HG03175 (cell line): Measurements from ENCODE around the gene GLB1L2.

Source experiments
- ATAC-seq: cut with Tn5 transposase; IDR thresholded peaks from one replicate; pipeline ENCODE4 v1.9.1; 2021; ENCODE audit warnings: mild to moderate bottlenecking, moderate library complexity; ENCODE audit not compliant: unreplicated experiment

The GLB1L2 gene

GRCh38 chr11:134401825-134402809 lies 70.3 kb downstream of the GLB1L2 start:
- ATAC-seq = no peak

GRCh38 chr11:134402910-134403309 lies 71.1 kb downstream of the GLB1L2 start:
- no peak for ATAC-seq

- no peak for ATAC-seq
Measured at GRCh38 chr11:134404575-134405341, 73.0 kb downstream of the GLB1L2 start.

- ATAC-seq = no peak
Measured at GRCh38 chr11:134405436-134405835, 73.6 kb downstream of the GLB1L2 start.

- no peak for ATAC-seq
Measured at GRCh38 chr11:134405841-134406240, 74.1 kb downstream of the GLB1L2 start.

GRCh38 chr11:134406264-134407185 lies 74.7 kb downstream of the GLB1L2 start:
- no peak for ATAC-seq

GRCh38 chr11:134407321-134407828 lies 75.6 kb downstream of the GLB1L2 start:
- ATAC-seq = no peak

- no peak for ATAC-seq
Measured at GRCh38 chr11:134407923-134408322, 76.1 kb downstream of the GLB1L2 start.

- no peak for ATAC-seq
Measured at GRCh38 chr11:134409552-134410429, 78.0 kb downstream of the GLB1L2 start.

GRCh38 chr11:134410766-134411165 lies 79.0 kb downstream of the GLB1L2 start:
- ATAC-seq = no peak

GRCh38 chr11:134412203-134413042 lies 80.6 kb downstream of the GLB1L2 start, which contains the start of gene B3GAT1:
B3GAT1 (minus strand) TSS chr11:134412242; CDS start chr11:134387659, 24,583 bp downstream.
- no peak for ATAC-seq

GRCh38 chr11:134413043-134413825 lies 81.4 kb downstream of the GLB1L2 start:
- no peak for ATAC-seq

- no peak for ATAC-seq
Measured at GRCh38 chr11:134413826-134414731, 82.3 kb downstream of the GLB1L2 start.

- ATAC-seq = no peak
Measured at GRCh38 chr11:134414766-134415765, 83.3 kb downstream of the GLB1L2 start.

- ATAC-seq = no peak
Measured at GRCh38 chr11:134416726-134417125, 84.9 kb downstream of the GLB1L2 start.
